HEK293 (cell line): ENCODE data around the gene PPT2.

Source experiments
- BCL6B ChIP-seq: fragments of 450-650 bp; formaldehyde crosslinking; IDR thresholded peaks from 2 replicates; pipeline ENCODE4 v1.5.1; 2017; ENCODE audit warnings: missing biosample characterization, missing genetic modification characterization
- GLIS2 ChIP-seq: fragments of 450-650 bp; formaldehyde crosslinking; IDR thresholded peaks from 2 replicates; pipeline ENCODE4 v1.5.1; 2016; ENCODE audit warnings: missing biosample characterization, missing genetic modification characterization
- HOXA7 ChIP-seq: sonication (generic); formaldehyde crosslinking; IDR thresholded peaks from 2 replicates; pipeline ENCODE4 v1.8.1; 2022; ENCODE audit warnings: missing genetic modification reagents, borderline replicate concordance
- PRDM1 ChIP-seq: fragments of 450-650 bp; formaldehyde crosslinking; IDR thresholded peaks from 2 replicates; pipeline ENCODE4; 2016; ENCODE audit warnings: missing biosample characterization, missing genetic modification characterization
- ZBTB11 ChIP-seq: fragments of 450-650 bp; formaldehyde crosslinking; conservative IDR thresholded peaks from 2 replicates; pipeline ENCODE4 v1.5.1; 2016; ENCODE audit warnings: low read depth, missing biosample characterization, missing genetic modification characterization
- ZBTB20 ChIP-seq: fragments of 450-650 bp; formaldehyde crosslinking; IDR thresholded peaks from 2 replicates; pipeline ENCODE4 v1.5.1; 2016; ENCODE audit warnings: missing biosample characterization, missing genetic modification characterization
- ZFP3 ChIP-seq: fragments of 450-650 bp; formaldehyde crosslinking; IDR thresholded peaks from 2 replicates; pipeline ENCODE4 v1.5.1; 2016; ENCODE audit warnings: low read depth, missing biosample characterization, missing genetic modification characterization
- ZFP69B ChIP-seq: fragments of 450-650 bp; formaldehyde crosslinking; IDR thresholded peaks from 2 replicates; pipeline ENCODE4 v1.5.1; 2016; ENCODE audit warnings: missing biosample characterization, missing genetic modification characterization
- ZNF148 ChIP-seq: fragments of 450-650 bp; formaldehyde crosslinking; IDR thresholded peaks from 2 replicates; pipeline ENCODE4 v1.5.0; 2017; ENCODE audit warnings: missing biosample characterization, missing genetic modification characterization, borderline replicate concordance
- ZNF211 ChIP-seq: fragments of 450-650 bp; formaldehyde crosslinking; IDR thresholded peaks from 2 replicates; pipeline ENCODE4 v1.5.1; 2016; ENCODE audit warnings: low read depth, missing biosample characterization, missing genetic modification characterization
- ZNF239 ChIP-seq: fragments of 450-650 bp; formaldehyde crosslinking; IDR thresholded peaks from 2 replicates; pipeline ENCODE4 v1.5.1; 2016; ENCODE audit warnings: missing biosample characterization, missing genetic modification characterization
- ZNF335 ChIP-seq: fragments of 450-650 bp; formaldehyde crosslinking; conservative IDR thresholded peaks from 2 replicates; pipeline ENCODE4 v1.5.1; 2016; ENCODE audit warnings: missing biosample characterization, missing genetic modification characterization
- ZNF449 ChIP-seq: fragments of 450-650 bp; formaldehyde crosslinking; IDR thresholded peaks from 2 replicates; pipeline ENCODE4 v1.5.1; 2017; ENCODE audit warnings: missing biosample characterization, mild to moderate bottlenecking, missing genetic modification characterization, moderate library complexity
- ZNF501 ChIP-seq: fragments of 450-650 bp; formaldehyde crosslinking; IDR thresholded peaks from 2 replicates; pipeline ENCODE4 v1.5.1; 2016; ENCODE audit warnings: missing biosample characterization, missing genetic modification characterization
- ZNF518A ChIP-seq: fragments of 450-650 bp; formaldehyde crosslinking; conservative IDR thresholded peaks from 2 replicates; pipeline ENCODE4 v1.5.1; 2016; ENCODE audit warnings: low read depth, missing biosample characterization, missing genetic modification characterization
- ZNF560 ChIP-seq: fragments of 450-650 bp; formaldehyde crosslinking; IDR thresholded peaks from 2 replicates; pipeline ENCODE4 v1.5.1; 2017; ENCODE audit warnings: missing biosample characterization, missing genetic modification characterization, borderline replicate concordance
- ZNF580 ChIP-seq: fragments of 450-650 bp; formaldehyde crosslinking; IDR thresholded peaks from 2 replicates; pipeline ENCODE4 v1.5.1; 2016; ENCODE audit warnings: missing biosample characterization, missing genetic modification characterization
- ZNF585B ChIP-seq: fragments of 450-650 bp; formaldehyde crosslinking; IDR thresholded peaks from 2 replicates; pipeline ENCODE4 v1.5.1; 2016; ENCODE audit warnings: missing biosample characterization, missing genetic modification characterization
- ZNF623 ChIP-seq: fragments of 450-650 bp; formaldehyde crosslinking; IDR thresholded peaks from 2 replicates; pipeline ENCODE4 v1.5.1; 2016; ENCODE audit warnings: missing biosample characterization, missing genetic modification characterization
- ZNF654 ChIP-seq: fragments of 450-650 bp; formaldehyde crosslinking; IDR thresholded peaks from 2 replicates; pipeline ENCODE4 v1.5.1; 2016; ENCODE audit warnings: low read depth, missing biosample characterization, missing genetic modification characterization
- ZNF768 ChIP-seq: fragments of 450-650 bp; formaldehyde crosslinking; IDR thresholded peaks from 2 replicates; pipeline ENCODE4 v1.5.1; 2018; ENCODE audit warnings: missing biosample characterization, mild to moderate bottlenecking, missing genetic modification characterization
- ZNF776 ChIP-seq: fragments of 450-650 bp; formaldehyde crosslinking; IDR thresholded peaks from 2 replicates; pipeline ENCODE4 v1.5.0; 2017; ENCODE audit warnings: missing biosample characterization, missing genetic modification characterization, borderline replicate concordance
- ZNF843 ChIP-seq: fragments of 450-650 bp; formaldehyde crosslinking; IDR thresholded peaks from 2 replicates; pipeline ENCODE4 v1.5.1; 2016; ENCODE audit warnings: missing biosample characterization, missing genetic modification characterization
- ZSCAN4 ChIP-seq: fragments of 450-650 bp; formaldehyde crosslinking; IDR thresholded peaks from 2 replicates; pipeline ENCODE4 v1.5.1; 2017; ENCODE audit warnings: missing biosample characterization, missing genetic modification characterization

Gene PPT2

GRCh38 chr6:32177183-32177787 lies 23.3 kb downstream of the PPT2 start (continued):
- 0 out of 2 replicates have a peak, but pooled peaks have one; percentile 25 for TF ChIP-seq ZNF449 (tag by site-specific recombination)
- TF ChIP-seq ZNF843, result no peak
- TF ChIP-seq ZNF654, result no peak
- TF ChIP-seq ZFP3 (tag by site-specific recombination), result no peak
- TF ChIP-seq GLIS2, result no peak; the same call in 1 of the 2 replicates
- 0 out of 2 replicates have a peak, but pooled peaks have one; percentile 11 for TF ChIP-seq ZNF518A (tag by site-specific recombination)
- TF ChIP-seq ZNF501 (tag by site-specific recombination), result no peak
- TF ChIP-seq PRDM1 (tag by site-specific recombination), result no peak; the same call in 1 of the 2 replicates
- 0 out of 2 replicates have a peak, but pooled peaks have one; percentile 8 for TF ChIP-seq ZNF623 (tag by site-specific recombination)
- TF ChIP-seq ZNF335 (tag by site-specific recombination), result peak; percentile 93
- TF ChIP-seq ZSCAN4 (tag by site-specific recombination), result no peak
- TF ChIP-seq ZNF211 (tag by site-specific recombination), result no peak
- TF ChIP-seq BCL6B (tag by site-specific recombination), result no peak
- TF ChIP-seq ZNF148, result no peak
- TF ChIP-seq ZNF768 (tag by site-specific recombination), result no peak
- TF ChIP-seq ZNF585B (tag by site-specific recombination), result no peak
- TF ChIP-seq ZFP69B (tag by site-specific recombination), result peak; percentile 91
- no peak for TF ChIP-seq ZBTB11 (tag by site-specific recombination)
- no peak for TF ChIP-seq ZNF776 (tag by site-specific recombination)
- no peak for TF ChIP-seq ZNF580 (tag by site-specific recombination)
- no peak for TF ChIP-seq ZNF239
- no peak for TF ChIP-seq ZNF560 (tag by site-specific recombination)
- TF ChIP-seq HOXA7 (CRISPR knock-in tag), result no peak
- TF ChIP-seq ZBTB20 (tag by site-specific recombination), result no peak
